ENCODE measurements around the gene CERK.

Gene CERK

DNA sequence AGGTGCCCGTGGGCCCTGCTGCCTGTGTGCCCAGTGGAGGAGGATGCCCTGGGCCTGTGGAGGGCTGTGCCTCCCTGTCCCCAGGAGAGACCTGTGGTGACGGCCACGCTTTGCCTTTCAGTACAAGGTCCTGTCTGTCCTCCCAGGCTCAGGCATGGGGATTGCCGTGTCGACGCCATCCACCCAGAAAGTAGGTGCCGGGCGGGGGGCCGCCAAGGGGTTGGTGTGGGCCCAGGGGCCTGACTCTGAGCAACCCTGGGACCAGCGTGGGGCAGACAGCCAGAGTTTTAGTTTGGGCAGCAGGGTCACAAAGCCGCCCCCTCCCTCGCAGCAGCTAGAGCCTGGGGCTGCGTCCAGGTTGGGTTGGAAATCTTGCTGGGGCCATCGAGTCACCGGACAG is 61.6 kb downstream of the CERK start:
- no peak for DNase-seq

DNA sequence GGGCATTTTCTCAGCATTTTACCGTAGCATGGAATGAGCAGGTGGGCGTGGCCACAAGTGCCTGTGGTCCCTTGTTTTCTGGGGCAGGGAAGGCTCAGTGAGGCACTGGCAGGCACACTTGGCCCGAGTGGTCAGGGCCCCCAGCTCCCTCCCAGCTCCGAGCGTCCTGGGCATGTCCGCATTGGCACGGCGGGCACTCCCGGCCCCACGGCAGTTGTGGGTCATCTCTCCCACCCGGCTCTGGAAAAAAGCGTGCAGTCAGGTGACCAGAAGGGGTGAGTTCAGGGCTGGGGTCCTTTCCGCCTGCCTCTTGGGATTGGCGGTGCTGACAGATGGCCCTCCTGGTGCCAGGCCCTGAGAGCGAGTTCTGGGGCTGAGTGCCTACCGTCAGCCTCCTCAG is 62.1 kb downstream of the CERK start:
- no peak for DNase-seq

DNA sequence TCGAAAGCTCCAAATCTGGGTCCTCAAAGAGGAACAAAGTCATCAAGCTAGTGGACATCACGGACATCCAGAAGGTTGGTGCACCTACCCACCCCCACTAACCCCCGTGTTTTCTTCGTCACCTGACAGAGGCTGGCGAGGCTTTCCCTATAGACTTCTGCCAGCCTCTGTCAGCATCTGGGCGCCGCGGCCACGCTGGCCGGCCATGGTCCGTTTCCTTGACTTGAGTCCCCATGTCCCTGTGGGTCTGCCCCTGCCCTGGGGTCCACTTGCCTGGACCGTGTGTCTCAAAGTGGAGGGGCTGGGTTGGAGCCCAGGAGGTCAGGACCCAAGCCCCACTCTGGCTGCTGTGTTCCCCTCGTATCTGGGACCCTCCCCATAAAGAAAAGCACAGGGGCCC is 62.6 kb downstream of the CERK start:
- no peak for DNase-seq

DNA sequence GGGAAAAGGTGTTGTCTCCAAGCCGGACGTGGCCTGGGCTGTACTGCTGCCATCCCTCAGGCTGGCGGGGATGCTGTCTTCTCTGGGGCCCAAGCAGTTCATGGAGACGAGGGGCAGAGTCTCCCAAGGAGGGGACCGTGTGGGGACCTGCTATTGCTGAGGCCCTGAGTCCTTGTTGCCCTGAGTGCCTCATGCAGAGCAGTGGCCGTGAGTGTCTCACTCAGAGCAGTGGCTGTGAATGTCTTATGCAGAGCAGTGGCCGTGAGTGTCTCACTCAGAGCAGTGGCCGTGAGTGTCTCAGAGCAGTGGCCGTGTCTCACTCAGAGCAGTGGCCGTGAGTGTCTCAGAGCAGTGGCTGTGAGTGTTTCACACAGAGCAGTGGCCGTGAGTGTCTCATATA is 63.1 kb downstream of the CERK start:
- DNase-seq: no peak

DNA sequence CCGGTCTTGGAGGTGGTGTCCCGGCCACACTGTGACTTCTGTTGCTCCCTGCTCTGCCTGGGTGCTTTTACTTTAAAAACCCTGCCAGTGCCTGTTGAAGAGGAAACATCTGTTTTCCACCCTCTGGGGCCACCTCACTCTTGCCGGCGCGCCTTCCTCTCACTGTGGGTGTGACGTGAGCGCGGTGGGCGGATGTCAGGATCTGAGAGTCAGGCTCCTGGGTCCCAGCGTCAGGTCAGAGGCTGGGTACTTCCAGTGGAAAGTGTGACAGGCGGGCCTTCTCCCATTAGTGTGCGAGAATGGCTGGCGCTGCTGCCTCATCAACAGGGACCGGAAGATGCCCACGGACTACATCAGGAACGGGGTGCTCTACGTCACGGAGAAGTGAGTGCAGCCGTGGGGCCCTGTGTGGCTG is 63.7 kb downstream of the CERK start:
- DNase-seq: no peak

DNA sequence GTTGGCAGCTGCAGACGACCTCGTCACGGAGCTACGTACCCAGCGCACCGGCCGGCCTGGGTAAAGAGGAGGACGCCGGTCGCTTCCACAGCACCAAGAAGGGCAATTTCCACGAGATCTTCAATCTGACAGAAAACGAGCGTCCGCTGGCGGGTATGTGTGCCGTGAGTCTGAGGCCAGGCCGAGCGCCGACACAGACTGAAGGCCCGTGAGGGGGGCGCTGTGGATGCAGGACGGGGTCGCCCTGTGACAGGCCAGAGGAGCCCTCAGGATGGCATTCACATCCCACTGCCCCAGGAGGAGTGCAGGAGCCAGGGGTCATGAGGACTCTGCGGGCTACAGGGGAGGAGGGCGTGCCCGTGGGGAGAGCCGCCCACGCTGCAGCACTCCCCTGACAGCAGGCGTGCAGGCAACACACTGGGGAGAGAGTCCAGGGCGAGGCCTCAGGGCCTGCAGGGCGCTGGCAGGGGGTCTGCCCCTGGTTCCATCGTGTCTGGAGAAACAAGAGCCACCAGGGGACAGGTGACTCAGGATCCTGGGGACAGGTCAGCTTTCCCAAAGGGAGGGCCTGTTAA is 64.3 kb downstream of the CERK start:
- no peak for DNase-seq

DNA sequence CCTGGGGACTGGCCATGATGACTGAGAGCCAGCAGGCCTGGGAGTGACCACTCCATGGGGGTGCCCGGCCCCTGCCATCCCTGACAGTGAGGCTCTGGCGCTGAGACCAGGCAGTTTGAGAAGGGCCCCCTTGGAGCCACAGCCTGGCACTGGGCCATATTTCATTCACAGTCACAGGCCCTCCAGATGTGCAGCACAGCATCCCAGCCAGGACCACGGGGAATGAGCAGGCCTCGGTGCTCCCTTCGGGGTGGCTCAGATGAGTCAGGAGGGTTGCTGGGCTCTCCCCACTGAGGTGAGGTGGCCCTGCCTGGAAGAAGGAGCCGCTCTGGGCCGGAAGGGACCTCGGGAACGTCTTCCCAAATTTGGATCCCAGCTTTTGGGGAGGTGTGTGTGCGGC is 64.8 kb downstream of the CERK start:
- DNase-seq: no peak

DNA sequence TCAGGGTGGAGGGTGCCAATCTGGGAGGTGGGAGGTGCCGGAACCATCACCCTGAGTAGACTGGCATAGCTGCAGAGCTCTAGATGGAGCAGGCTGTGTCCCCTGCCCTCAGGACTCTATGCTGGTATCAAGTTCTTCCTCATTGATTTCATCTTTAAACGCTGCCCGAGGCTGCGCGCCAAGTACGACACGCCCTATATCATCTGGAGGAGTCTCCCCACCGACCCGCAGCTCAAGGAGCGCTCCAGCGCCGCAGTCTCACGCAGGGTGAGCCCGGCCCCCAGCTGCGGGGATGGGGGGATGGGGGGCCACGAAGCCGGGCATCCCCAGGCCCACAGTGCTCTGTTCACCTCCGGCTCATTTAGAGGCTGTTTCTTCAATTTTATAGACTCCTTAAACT is 65.3 kb downstream of the CERK start:
- no peak for DNase-seq

DNA sequence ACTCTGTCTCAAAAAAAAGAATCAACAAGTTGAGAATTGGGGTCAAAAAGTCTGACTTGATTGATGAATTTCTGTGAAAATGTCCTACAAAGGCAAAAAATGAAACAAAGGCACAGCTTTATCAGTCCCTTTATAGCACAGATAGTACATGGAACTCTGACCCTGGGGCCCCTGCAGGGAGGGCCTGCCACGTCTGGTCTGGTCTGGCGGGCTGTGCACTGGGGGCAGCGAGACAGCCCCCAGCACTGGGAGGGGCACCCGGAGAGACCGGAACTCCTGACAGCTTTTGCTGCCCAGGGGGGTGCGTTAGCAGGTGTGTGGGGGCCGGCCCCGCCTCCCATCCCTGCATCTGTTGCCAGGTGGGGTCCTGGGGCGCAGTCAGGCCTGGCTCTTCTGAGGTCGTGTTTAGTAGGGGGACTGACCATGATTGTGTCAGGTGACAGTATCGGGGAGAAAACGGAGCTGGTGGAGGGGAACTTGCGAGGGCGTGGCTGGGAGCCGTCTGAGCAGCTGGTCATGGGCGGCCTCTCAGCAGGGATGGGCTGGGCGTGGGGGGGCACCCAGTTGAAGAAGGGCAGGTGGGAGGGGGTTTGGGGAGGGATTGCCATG is 66.1 kb downstream of the CERK start:
- no peak for DNase-seq

DNA sequence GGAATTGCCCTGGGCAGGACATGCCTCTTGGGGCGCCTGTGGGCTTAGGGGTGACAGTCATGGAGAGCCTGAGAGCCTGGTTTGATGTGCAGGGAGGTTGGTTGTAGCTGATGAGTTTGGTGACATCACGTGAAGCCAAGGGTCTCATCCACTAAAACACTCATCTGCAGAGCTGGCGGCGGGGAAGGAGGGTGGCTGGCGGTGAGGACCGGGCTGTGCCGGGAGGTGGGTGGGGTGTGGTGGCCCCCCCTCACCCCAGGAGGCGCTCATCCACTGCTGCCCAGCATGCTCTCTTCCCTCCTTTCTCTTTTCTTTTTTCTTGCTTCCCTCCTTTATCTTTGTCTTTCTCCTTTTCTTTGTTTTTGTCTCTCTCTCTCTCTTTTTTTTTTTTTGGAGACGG is 68.9 kb downstream of the CERK start:
- DNase-seq: no peak

DNA sequence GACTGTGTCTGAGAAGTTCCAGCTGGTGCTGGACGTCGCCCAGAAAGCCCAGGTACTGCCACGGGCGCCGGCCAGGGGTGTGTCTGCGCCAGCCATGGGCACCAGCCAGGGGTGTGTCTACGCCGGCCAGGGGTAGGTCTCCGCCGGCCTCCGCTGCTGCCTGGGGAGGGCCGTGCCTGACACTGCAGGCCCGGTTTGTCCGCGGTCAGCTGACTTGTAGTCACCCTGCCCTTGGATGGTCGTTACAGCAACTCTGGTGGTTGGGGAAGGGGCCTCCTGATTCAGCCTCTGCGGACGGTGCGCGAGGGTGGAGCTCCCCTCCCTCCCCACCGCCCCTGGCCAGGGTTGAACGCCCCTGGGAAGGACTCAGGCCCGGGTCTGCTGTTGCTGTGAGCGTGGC is 69.9 kb downstream of the CERK start:
- DNase-seq: no peak

DNA sequence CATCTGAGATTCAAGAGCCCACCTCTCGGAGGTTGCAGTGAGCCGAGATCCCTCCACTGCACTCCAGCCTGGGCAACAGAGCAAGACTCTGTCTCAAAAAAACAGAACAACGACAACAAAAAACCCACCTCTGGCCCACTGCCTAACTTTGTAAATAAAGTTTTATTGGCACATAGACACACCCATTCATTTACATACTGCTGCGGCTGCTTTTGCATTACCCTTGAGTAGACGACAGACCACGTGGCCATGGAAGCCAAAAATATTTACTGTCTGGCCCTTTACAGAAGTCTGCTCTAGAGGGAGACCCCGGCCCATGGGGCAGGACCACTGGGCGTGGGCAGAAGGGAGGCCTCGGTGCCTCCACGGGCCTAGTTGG is 70.8 kb downstream of the CERK start:
- no peak for DNase-seq

DNA sequence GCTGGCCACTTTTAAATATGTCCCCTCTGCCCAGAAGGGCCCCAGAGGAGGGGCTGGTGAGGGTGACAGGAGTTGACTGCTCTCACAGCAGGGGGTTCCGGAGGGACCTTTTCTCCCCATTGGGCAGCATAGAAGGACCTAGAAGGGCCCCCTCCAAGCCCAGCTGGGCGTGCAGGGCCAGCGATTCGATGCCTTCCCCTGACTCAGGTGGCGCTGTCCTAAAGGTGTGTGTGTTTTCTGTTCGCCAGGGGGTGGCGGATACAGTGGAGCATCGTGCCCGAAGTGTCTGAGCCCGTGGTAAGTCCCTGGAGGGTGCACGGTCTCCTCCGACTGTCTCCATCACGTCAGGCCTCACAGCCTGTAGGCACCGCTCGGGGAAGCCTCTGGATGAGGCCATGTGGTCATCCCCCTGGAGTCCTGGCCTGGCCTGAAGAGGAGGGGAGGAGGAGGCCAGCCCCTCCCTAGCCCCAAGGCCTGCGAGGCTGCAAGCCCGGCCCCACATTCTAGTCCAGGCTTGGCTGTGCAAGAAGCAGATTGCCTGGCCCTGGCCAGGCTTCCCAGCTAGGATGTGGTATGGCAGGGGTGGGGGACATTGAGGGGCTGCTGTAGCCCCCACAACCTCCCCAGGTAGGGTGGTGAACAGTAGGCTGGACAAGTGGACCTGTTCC is 71.3 kb downstream of the CERK start:
- DNase-seq: no peak

DNA sequence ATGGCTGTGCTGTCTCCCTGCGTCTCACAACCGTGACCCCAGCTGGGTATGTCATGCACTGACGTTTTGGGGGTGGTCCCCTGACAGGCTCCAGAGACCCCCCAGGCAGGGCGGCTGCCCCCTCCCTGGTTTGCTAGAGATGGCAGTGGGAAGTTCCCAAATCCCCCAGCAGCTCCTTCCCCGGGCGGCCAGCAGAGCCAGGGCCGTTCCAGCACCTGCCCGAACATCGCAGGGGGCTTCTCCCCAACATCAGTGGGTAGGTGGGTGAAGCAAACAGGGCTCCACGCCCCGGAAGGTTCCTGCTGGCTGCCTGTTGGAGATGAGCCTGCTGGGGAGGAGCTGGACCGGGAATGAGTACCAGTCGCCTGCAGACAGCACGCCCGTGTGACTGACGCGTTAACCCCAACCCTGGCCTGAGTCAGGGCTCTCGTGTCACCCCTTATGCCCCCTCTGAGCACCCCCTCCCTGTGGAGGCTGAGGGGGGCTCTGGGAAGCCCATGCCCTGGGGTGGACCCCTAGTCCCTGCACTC is 72.2 kb downstream of the CERK start:
- no peak for DNase-seq

DNA sequence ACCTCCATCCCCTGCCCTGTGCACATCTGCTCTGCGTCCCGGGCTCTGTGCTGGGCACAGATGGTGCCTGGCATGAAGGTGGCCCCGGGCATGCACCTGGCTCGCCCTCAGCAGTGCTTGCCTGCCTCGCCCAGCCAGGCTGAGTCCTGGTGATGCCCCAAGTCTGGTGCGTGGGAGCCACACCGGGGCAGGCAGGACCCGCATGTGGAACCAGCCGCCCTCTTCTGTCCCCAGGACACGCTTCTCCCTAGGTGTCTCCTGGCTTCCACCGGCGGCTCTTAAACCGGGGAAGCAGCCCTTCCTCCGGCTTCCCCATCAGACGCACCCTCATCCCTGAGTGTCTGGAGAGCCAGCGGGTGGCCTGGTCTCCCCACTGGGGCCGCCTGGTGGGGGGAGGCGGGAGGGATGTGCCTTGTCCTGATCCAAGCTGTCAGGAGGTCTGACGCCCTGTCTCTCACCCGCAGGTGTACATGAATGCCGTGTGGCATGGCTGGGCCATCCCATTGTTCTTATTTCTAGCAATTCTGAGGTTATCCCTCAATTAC is 72.8 kb downstream of the CERK start:
- no peak for DNase-seq

DNA sequence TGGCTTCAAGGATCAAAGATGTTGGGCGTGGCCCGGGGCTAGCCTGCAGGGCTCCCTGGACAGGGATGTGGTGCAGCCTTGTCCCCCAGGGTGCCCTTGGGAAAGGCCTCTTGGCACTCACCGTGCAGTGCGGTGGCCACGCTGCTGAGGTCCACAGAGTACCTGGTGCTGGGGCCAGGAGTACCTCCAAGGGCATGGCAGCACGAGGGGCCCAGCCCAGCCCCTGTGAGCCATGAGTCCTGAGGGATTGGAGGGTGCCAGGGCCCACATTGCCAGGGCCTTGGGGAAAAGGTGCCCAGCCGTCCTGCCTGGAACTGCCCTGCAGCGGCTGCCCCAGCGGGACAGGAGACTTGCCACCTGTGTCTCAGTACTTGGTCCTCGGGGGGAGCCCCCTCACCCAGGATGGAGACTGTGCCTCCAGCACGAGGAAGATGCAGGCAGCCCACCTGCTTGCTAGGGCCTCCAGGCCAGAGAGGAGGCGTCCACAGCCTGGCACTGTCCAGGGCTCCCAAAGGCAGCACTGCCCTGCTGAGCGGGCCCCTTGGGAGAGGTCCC is 73.7 kb downstream of the CERK start:
- DNase-seq: no peak

DNA sequence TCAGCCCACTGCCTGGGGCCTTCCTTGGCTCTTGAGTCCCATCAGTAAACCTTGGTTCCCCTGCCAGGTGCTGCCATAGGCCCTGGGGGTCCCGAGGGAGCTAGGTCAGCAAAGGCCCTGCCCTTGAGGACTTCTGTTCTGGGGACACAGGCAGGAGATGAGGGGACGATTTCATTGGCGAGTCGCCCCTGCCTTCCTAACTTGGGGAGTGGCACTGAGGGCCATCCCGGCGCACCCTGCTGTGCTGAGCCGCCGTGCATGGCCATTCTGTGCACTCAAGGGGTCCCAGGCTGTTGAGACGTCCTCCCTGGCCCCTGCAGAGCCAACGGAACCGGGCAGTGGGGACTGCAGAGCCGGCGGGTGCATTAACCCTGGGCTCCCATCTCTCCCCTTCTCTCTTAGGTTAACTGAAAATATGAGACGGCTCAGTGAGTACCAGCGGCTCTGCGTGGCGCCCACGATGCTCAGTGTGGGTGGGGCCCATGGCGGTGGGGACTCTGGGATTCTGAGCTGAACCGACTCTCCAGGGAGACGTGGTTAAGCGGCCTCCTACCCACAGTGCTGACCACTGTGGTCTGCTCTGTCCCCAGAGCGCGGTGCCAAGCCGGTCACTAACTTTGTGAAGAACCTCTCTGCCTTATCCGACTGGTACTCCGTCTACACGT is 74.5 kb downstream of the CERK start:
- DNase-seq: no peak

DNA sequence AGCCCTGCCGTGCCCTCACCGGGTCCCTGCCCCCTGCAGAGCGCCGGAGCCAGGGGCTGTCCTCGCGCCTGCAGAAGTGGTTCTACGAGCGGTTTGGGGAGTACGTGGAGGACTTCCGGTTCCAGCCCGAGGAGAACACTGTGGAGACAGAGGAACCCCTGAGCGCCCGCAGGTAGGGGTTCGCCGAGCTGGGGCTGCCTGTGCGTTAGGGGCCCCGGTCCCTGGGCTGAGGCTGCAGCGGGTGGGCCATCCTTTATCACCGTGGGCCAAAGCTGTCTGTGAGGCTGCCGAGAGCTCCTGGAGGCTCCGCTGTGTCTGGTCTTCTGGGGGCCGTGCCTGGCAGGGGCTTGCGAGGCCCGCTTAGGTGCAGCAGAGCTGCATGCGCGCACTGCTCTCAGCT is 75.1 kb downstream of the CERK start:
- no peak for DNase-seq

DNA sequence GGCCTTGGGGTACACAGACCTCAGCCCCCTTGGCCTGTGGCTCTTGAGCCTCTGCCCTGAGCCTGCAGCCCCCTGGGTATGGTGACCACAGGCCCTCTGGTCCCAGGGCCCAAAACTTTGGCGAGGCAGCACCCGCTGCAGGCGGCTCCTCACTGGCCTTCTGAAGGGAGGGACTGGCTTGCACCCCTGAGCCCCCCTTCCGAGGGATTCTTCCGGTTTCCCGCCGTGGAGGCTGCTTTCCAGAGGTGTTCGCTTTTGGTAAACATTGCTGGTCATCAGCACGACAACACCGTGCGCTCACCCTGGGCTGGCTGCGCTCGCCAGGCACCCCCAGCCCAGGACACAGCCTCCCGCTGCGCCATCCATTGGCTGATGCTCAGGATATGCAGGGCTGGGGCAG is 75.8 kb downstream of the CERK start:
- DNase-seq: no peak

DNA sequence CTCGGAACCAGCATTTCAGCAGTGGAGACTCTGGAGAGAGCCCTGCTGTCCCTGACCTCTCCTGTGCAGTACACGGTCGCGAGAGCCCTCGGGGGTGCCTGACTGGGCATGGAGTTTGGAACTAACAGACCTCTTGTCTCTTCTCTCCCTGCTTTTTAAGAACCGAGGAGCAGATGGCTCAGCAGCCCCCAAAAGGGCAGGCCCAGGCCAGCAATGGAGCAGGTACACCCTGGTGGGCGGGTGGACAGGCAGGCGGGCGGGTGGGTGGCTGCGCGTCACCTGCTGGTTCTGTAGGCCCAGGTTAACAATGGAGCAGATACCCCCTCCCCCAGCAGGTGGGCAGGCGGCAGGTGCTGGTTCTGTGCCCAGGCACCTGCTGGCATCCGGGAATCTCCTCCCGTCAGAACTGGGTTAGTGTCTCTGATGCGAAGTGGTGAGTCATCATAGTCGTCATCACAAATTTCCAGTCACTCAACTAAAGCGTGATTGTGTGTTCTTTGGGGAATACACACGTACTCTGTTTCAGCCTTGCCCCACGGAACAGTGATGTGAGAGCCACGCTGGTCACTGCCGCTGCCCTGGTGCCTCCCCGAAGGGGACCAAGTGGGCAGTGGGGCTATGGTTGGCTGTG is 76.7 kb downstream of the CERK start:
- no peak for DNase-seq

DNA sequence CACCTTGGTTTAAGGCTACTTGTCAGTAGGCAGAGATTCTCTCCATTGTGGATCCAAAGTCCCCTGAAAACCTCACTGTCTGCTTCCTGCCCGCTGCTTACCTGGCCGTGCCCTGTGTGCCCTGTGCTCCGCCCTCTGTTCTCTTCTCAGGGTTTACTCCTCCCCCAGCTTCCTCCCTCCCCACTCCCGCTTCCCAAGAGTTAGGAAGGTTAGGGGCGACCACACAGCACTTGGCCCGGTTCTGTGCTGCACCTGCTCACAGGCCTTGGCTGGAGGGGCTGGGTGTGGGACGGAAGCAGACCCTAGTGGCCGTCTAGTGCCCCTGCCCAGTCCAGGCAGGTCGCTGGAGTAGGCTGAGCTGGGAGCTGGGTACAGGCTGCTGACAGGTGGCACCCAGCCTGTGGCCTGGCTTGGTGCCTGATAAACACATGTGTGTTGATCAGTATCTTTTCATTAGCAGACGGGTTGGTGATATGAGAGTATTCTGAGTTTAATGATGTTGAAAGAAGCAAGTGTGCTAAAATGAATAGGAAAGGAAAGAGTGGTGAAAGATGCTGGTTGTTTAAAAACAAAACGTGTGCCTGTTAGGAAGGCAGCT is 77.3 kb downstream of the CERK start:
- no peak for DNase-seq

DNA sequence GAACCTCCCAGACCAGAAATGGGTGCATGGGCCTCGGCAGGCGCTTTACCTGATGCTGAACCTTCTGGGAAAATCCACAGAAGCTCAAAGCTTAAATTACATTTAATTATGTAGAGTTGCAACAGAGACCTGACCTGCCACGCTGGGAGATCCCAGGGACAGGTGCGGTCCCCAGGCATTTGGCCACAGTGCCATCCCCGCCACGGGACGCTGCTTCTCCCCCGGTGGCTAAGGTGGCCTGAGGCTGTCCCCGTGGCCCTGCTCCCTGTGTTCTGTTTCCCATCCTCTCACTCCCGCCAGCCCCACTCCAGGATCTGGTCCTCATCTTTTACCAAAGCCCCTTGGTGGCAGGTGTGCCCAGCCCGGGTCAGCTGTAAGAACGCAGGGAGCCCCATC is 78.3 kb downstream of the CERK start:
- DNase-seq: no peak

Data from NCI-H1048 (cell line).